Liver (tissue), 3 donors: ENCODE measurements around the gene DCDC1.

Source experiments
- FOXA1 ChIP-seq: IDR thresholded peaks from 2 replicates; pipeline ENCODE4 v1.6.1; 2016; ENCODE audit warnings: antibody characterized with exemption
- GABPA ChIP-seq, 2 donors: IDR thresholded peaks in 1 of 2; conservative IDR thresholded peaks in 1 of 2; 2 replicates each; pipeline ENCODE4 v1.6.1; 2016; ENCODE audit warnings: antibody characterized with exemption in 2 of 2, mild to moderate bottlenecking in 1 of 2, moderate library complexity in 1 of 2
- JUND ChIP-seq, 2 donors: IDR thresholded peaks; 2 replicates each; pipeline ENCODE4 v1.6.1; 2016; ENCODE audit warnings: antibody characterized with exemption in 2 of 2
- MAX ChIP-seq: IDR thresholded peaks from 2 replicates; pipeline ENCODE4 v1.6.1; 2016; ENCODE audit warnings: antibody characterized with exemption
- RAD21 ChIP-seq, 2 donors: IDR thresholded peaks; 2 replicates each; pipeline ENCODE4 v1.6.1; 2016; ENCODE audit warnings: antibody characterized with exemption in 2 of 2, mild to moderate bottlenecking in 2 of 2
- REST ChIP-seq: IDR thresholded peaks from 2 replicates; pipeline ENCODE4 v1.6.1; 2016; ENCODE audit warnings: antibody characterized with exemption, mild to moderate bottlenecking
- TAF1 ChIP-seq: conservative IDR thresholded peaks from 2 replicates; pipeline ENCODE4 v1.6.1; 2016; ENCODE audit warnings: antibody characterized with exemption, mild to moderate bottlenecking
- TF ChIP-seq, protein P1 (sequence below): fragments of 150-350 bp; IDR thresholded peaks from 2 replicates; pipeline ENCODE4 v1.5.1; 2017; ENCODE audit warnings: improper control_type of control experiment, low read depth, low read length; ENCODE audit not compliant: missing input control
- TF ChIP-seq, protein P2 (sequence below): IDR thresholded peaks from 2 replicates; pipeline ENCODE4 v1.6.1; 2016; ENCODE audit warnings: antibody characterized with exemption
- donor health status: healthy.
- donor health status: healthy.

DNA sequence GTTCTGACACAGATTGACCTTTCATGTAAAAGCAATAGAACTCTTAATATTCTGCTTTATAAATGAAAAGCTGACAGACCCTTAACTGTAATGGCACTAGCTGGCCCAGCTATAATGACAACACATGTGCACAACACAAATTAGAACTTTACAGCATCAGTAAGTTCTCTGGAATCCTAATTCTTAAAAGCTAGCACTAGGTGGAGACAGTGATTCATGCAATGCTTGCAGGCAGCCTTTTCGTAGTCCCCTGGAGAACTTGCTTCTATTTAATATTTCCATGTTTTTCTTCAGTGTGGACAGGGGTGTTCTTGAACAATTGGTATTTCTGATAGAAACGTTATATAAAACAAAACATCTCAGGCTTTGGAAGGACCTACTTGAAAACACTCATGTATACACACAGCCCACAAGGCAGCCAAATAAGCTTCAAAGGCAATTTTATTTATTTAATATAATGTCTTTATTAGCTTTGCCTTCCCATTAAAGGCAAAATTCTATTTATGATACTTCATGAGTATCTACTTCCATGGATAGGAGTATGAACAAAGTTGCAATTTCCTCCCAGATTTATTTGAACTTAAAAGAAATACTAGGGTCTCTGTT lies 409.0 kb downstream of the DCDC1 start:
- TF ChIP-seq MAX: no peak
- no peak for TF ChIP-seq FOXA1
- TF ChIP-seq RAD21 (IDR thresholded peaks at IDR 0.05): peak; percentile 99
- TF ChIP-seq GABPA (IDR thresholded peaks at IDR 0.05 in 1 of 2, conservative IDR thresholded peaks at IDR 0.05 in 1 of 2): no peak
- TF ChIP-seq, protein P1, sequence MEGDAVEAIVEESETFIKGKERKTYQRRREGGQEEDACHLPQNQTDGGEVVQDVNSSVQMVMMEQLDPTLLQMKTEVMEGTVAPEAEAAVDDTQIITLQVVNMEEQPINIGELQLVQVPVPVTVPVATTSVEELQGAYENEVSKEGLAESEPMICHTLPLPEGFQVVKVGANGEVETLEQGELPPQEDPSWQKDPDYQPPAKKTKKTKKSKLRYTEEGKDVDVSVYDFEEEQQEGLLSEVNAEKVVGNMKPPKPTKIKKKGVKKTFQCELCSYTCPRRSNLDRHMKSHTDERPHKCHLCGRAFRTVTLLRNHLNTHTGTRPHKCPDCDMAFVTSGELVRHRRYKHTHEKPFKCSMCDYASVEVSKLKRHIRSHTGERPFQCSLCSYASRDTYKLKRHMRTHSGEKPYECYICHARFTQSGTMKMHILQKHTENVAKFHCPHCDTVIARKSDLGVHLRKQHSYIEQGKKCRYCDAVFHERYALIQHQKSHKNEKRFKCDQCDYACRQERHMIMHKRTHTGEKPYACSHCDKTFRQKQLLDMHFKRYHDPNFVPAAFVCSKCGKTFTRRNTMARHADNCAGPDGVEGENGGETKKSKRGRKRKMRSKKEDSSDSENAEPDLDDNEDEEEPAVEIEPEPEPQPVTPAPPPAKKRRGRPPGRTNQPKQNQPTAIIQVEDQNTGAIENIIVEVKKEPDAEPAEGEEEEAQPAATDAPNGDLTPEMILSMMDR: peak; percentile 72
- TF ChIP-seq, protein P2, sequence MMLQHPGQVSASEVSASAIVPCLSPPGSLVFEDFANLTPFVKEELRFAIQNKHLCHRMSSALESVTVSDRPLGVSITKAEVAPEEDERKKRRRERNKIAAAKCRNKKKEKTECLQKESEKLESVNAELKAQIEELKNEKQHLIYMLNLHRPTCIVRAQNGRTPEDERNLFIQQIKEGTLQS: no peak
- no peak for TF ChIP-seq TAF1
- no peak for TF ChIP-seq JUND (IDR thresholded peaks at IDR 0.05)
- no peak for TF ChIP-seq REST
